HG03064 (cell line): Measurements from ENCODE around the gene IL1RAPL2.
"Not testable (repeated sequence)": the region's sequence is repeated elsewhere in the genome, so short reads cannot be mapped to it uniquely, and the experiment has no call there.

Experiments used
- ATAC-seq: cut with Tn5 transposase; IDR thresholded peaks from one replicate; pipeline ENCODE4 v1.9.1; 2021; ENCODE audit warnings: low read depth; ENCODE audit not compliant: unreplicated experiment

Gene IL1RAPL2

DNA sequence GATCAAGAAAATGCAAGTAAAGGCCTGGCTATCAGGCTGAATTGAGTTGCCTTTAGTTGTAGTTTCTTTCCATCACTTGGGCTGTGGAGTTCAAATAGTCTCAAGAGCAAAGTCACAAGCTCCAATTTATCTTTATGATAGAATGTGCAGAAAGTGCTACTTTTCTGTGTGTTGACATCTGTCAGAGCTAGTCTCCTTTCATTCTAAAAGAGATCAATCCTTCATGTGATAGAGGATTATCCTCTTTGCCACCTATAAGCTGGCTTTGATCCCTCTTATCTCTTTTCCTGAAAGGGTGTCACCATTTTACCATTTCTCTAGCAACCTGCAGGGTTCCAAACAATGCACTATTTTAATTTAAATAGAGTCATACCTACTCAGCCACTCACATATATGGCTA, 429.5 kb downstream of the IL1RAPL2 start:
- ATAC-seq, result no peak

- ATAC-seq, result no peak
Observed at GRCh38 chrX:105006103-105006502, 440.1 kb downstream of the IL1RAPL2 start.

- ATAC-seq, result no peak
Observed at GRCh38 chrX:105006996-105007395, 441.0 kb downstream of the IL1RAPL2 start.

GRCh38 chrX:105013719-105014118, 447.7 kb downstream of the IL1RAPL2 start:
- ATAC-seq, result no peak

GRCh38 chrX:105017641-105018040, 451.6 kb downstream of the IL1RAPL2 start:
- ATAC-seq, result no peak

DNA sequence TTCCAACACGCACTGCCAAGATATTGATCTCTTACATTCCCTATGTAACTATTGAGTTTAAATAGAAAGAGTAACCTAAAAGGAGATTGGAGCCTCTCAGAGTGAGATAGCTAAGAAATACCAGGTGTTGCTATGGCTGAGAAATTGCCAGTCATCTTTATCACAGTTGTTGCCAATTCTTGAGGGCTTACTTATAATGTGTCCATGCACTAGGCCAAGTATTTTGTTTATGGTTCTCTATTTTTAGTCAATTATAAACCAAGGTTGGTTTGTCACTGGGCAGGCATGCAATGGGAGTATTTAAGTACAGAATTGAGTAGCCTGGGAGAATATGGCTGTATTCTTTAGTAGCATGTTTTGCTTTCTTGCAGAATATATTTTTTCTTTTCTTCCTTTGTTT, 452.9 kb downstream of the IL1RAPL2 start:
- ATAC-seq, result no peak

DNA sequence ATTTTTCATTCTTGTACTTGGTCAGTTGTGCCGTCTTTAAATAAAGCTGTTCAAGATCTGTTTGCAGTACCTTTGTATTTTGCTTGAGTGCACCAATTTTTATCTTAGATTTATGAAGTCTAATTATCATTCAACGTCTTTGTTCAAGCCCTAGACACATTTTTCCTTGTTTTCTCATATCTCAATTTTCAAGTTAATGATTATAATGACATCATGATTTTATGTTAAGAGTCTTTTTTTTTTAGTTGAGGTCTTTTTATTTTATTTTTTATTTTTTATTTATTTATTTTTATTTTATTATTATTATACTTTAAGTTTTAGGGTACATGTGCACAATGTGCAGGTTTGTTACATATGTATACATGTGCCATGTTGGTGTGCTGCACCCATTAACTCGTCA, 463.0 kb downstream of the IL1RAPL2 start:
- not testable (repeated sequence) for ATAC-seq

GRCh38 chrX:105038672-105039328, 472.8 kb downstream of the IL1RAPL2 start:
- no peak for ATAC-seq

- no peak for ATAC-seq
Observed at GRCh38 chrX:105050921-105051320, 484.9 kb downstream of the IL1RAPL2 start.

- ATAC-seq, result no peak
Observed at GRCh38 chrX:105051364-105051763, 485.4 kb downstream of the IL1RAPL2 start.

DNA sequence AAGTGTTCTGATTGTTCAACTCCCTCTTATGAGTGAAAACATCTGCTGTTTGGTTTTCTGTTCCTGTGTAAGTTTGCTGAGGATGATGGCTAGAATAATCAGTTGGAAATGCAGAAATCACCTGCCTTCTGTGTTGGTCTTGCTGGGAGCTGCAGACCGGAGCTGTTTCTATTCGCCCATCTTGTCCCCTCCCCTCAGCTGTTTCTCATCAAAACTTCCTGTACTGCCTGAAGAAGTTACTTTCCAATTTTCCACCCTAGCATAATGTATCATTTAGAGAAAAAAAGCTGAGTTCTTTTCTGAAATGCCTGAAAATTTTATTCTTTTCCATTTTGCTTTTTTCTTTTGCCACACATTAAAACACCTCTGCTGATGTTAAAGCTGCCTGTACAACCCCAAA, 486.9 kb downstream of the IL1RAPL2 start:
- ATAC-seq, result no peak

DNA sequence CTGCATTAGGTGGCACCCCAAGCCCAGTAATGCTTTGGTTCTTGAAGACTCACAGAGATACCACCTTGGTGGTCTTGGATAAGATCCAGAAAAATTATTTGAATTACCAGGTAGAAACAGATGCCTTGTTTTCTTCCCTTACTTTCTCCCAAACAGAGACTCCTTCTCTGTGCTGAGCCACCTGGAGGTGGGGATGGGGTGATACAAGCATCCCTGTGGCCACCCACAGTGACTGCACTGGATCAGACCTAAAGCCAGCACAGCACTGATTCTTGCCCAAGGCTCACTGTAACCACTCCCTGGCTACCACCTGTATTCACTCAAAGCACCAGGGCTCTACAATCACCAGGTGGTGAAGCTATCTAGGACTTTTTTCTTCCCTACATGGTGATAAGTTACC, 497.7 kb downstream of the IL1RAPL2 start:
- no peak for ATAC-seq

DNA sequence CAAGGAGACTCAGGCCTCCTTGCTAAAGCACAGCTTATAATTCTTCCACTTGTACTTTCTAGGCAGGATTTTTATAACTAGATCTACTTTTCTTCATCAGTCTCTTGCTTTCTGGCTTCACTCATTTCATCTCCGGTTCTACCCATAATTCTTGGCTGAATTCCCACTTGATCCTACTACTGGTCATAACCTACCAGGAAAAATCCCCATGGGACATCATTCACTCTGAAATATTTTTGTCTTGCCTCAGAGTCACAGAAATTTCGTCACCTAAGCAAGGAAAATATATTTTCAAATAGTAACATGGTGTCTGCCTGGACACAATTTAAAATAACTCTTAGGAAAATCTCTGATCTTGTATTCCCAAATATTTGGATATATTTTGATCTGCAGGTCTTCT, 532.2 kb downstream of the IL1RAPL2 start:
- ATAC-seq, result no peak

DNA sequence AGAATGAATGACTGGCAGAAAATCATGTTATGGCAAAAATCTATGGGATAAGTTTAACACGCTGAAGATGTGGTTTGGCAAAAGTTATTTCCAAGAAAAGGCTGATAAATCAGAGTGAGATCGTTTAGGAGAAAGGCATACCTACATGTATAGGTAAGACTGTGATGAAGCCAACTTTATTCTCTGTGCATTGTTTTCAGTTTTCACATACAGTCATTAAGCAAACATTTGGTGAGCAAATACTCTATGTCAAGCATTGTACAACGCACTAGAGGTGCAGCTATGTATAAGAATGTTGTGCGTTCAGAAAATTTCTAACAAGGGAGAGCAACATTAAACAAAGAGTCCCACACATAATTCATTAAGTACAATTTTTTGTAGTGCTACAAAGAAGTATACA, 532.8 kb downstream of the IL1RAPL2 start:
- no peak for ATAC-seq

- no peak for ATAC-seq
Observed at GRCh38 chrX:105101378-105101777, 535.4 kb downstream of the IL1RAPL2 start.

- no peak for ATAC-seq
Observed at GRCh38 chrX:105109936-105110335, 543.9 kb downstream of the IL1RAPL2 start.

GRCh38 chrX:105114554-105115130, 548.6 kb downstream of the IL1RAPL2 start:
- no peak for ATAC-seq

GRCh38 chrX:105115596-105116320, 549.8 kb downstream of the IL1RAPL2 start:
- ATAC-seq, result not testable (repeated sequence)

DNA sequence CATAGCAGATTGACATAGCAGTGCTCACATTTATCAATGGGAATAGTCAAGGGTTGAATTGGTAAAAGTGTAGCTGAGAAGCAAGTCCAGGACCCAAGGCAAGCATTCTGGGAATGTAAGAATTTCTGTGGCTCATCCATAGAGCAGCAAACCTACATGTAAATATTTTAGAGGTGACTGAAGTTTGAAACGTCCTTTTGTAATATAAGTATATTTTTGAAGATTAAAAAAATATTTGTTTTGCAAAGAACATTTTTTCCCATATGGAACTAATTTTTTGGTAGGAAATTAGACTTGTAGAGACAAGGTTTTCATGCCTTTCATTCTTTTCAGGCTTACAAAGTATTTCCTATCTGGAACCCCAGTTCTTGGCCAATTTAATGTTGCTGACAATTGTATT, 550.5 kb downstream of the IL1RAPL2 start:
- ATAC-seq, result no peak

DNA sequence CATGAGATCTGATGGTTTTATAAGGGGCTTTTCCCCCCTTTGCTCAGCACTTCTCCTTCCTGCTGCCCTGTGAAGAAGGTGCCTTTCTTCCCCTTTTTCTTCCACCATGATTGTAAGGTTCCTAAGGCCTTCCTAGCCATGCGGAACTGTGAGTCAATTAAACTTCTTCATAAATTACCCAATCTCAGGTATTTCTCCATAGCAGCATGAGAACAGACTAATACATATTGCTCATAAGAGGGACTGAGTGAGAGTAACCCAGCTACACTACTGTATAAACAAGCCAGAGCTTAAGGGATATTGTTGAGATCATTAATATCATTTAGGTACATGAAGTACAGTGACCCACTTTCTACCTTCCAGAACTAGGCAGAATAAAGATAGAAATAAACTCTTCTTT, 551.6 kb downstream of the IL1RAPL2 start:
- no peak for ATAC-seq

- ATAC-seq, result no peak
Observed at GRCh38 chrX:105120463-105120862, 554.5 kb downstream of the IL1RAPL2 start.

- no peak for ATAC-seq
Observed at GRCh38 chrX:105121186-105121585, 555.2 kb downstream of the IL1RAPL2 start.
